Bronchial epithelial cell (primary cell): ENCODE results near the gene TADA2B. TPM values are rescaled to one million over a fixed set of nuclear protein-coding genes. Genes with fewer than 3 reads are reported as not detected.

ENCODE experiments used
- DNase-seq: peaks from one replicate; pipeline ENCODE4 v3.0.0-alpha.2; 2010; ENCODE audit warnings: low read depth
- FAIRE-seq: peaks from 2 replicates; lab custom pipeline; 2011; peaks lifted over from hg19 to GRCh38; lab: Jason Lieb, UNC
- H3K27me3 ChIP-seq: 2 replicates; pipeline ENCODE4 v1.5.1; 2011; ENCODE audit warnings: low read length; ENCODE audit not compliant: control insufficient read depth, insufficient read depth
- H3K36me3 ChIP-seq: 2 replicates; pipeline ENCODE4 v1.5.1; 2011; ENCODE audit warnings: low read length; ENCODE audit not compliant: control insufficient read depth, insufficient read depth
- H3K4me3 ChIP-seq: 2 replicates; pipeline ENCODE4 v1.5.1; 2011; ENCODE audit warnings: mild to moderate bottlenecking, low read depth, low read length, control low read depth
- total RNA-seq: library from RNA; depleted of rRNA; stranded (reverse); fragments of >200 nt; gene quantifications from 2 replicates; pipeline ENCODE4 v1.2.1, GENCODE V29; 2014
- TF ChIP-seq, protein P1 (sequence below): IDR thresholded peaks from 2 replicates; pipeline ENCODE4 v1.5.1; 2011; ENCODE audit warnings: mild to moderate bottlenecking, moderate library complexity, low read length, control low read depth, inconsistent platforms; ENCODE audit not compliant: insufficient read depth, severe bottlenecking

The TADA2B gene
- total RNA-seq, 1 donor from 2014 or later, result 12.1 TPM

DNA sequence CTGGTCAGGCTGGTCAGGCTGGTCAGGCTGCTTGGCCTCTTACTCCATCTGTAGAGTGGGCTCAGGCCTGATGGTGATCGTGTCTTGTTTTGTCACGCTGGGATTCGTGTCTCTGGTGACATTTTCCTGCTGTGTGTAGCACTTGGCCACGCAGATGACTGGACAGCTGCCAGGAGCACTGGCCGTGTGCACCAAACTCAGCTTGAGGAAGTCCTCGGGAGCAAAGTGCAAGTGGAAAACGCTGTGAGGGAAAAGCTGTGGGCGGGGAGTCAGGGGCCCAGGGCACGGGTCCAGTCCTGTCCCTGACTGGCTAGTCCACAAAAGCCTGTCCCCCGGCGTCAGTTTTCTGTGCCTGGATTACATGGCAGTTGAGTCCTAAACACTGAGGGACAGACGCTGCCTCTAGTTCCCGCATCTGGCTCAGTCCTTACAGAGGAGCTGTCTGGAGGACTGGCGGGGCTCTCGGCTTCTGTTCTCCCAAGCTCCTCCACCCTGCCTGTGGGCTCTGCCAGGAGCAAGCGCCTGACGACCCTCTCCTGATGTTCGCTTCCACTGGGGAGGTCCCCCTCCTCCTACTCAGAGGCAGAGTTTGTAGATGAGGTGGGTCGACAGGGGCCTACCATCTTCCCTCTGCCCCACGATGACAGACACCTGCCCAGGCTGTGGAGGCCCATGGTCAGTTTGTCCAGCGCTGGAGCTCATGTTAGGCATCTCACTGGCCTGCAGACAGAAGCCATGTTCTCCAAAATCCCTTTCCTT lies 60.6 kb downstream of the TADA2B start:
- FAIRE-seq (no peak), DNase-seq (no peak)
- TF ChIP-seq, protein P1, sequence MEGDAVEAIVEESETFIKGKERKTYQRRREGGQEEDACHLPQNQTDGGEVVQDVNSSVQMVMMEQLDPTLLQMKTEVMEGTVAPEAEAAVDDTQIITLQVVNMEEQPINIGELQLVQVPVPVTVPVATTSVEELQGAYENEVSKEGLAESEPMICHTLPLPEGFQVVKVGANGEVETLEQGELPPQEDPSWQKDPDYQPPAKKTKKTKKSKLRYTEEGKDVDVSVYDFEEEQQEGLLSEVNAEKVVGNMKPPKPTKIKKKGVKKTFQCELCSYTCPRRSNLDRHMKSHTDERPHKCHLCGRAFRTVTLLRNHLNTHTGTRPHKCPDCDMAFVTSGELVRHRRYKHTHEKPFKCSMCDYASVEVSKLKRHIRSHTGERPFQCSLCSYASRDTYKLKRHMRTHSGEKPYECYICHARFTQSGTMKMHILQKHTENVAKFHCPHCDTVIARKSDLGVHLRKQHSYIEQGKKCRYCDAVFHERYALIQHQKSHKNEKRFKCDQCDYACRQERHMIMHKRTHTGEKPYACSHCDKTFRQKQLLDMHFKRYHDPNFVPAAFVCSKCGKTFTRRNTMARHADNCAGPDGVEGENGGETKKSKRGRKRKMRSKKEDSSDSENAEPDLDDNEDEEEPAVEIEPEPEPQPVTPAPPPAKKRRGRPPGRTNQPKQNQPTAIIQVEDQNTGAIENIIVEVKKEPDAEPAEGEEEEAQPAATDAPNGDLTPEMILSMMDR, result no peak
- Histone ChIP-seq H3K36me3 (no peaks in the 10 kb centered on the region), H3K4me3 (no peak overlapping the region), H3K27me3 (no peaks in the 10 kb centered on the region)

DNA sequence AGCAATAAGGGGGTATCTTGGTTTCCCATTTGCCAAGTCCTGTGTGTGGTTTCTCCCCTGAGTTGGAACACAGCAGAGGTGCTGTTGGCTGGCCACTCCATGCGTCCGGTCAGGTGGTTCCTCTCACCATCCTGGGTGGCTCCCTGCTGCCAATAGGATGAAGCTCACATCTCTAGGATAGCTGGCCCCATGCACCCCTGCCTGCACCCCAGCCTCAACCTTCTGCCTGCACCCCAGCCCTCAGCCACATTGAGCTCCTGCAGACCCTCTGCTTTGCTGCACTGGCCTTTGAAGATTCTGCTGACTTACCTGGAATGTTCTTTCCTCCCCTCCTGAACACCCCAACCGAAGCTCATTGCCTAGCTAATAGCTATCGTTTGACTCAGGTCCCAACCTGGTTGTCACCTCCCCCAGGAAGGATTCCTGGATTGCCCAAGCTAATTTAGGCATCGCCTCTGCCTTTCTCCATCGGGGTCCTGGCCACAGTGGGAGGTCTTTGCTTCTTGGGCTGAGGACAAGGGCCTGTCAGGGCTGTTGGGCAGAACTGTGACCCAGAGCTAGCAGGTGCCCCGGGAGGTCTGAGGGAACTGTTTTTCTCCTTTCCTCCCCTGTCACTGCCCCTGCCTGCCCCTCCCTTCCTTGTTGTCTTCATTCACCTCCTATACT lies 61.3 kb downstream of the TADA2B start:
- DNase-seq (no peak), FAIRE-seq (no peak)
- H3K27me3 ChIP-seq, result no peaks in the 10 kb centered on the region

DNA sequence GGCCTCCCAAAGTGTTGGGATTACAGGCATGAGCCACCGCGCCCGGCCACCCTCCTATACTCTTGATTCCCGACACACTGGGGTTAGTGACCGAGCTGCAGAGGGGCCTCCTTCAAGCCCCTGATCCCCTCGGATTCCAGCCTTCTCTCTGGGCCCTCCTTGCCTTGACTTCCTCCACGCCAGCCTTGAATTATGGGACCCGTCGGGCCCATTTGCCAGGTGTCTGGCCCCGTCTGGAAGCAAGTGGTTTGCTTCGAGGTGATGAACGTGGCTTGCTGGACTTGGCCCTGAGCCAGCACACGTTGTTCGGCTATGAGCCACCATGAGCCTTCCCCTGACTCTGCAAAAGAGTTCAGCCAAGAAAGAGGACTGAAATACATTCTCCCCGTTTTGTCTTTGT lies 62.1 kb downstream of the TADA2B start:
- Histone ChIP-seq H3K4me3 (no peak overlapping the region), H3K36me3 (no peaks in the 10 kb centered on the region), H3K27me3 (no peaks in the 10 kb centered on the region)
- TF ChIP-seq, protein P1, result no peak
- DNase-seq (peak; percentile 12), FAIRE-seq (no peak)

More for the DNA sequence above, 61.3 kb downstream of the TADA2B start:
- TF ChIP-seq, protein P1, result no peak
- no peaks in the 10 kb centered on the region for H3K36me3 ChIP-seq
- no peak overlapping the region for H3K4me3 ChIP-seq

DNA sequence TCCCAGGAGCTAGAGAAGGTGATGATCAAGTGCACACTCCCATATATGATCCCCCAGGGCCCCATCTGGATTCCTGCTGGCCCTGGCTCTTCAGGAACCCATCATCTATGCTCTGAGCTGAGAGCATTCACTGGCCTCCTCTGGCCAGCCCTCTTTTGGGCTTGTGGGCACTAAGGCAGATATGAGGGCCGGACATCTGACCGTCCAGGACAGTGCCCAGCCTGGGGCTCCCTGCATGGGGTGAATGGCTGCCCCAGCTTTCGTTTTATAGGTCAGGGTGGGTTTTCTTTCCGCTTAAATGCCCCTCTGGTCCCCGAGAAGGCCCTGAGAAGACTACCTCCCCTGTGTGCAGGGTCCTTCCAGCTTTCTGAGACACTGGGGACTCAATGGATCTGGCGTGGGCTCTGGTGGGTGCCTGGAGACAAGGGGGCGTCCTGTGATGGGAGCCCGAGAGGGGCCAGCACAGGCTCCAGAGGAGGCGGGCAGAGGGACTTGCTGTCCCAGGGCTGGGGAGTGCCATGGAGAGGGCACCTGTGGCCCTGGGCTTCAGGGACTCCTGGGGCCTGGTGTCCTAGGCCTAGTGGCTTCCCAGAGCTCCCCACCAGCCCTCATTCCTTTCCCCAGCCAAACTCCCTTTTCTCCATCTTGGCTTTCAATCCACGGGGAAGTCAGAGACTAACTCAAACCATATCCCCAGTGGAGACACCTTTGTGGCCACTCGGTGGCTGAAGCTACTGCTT lies 64.2 kb downstream of the TADA2B start:
- DNase-seq (no peak), FAIRE-seq (no peak)
- TF ChIP-seq, protein P1, result no peak
- no peaks in the 10 kb centered on the region for H3K27me3 ChIP-seq
- H3K36me3 ChIP-seq, result no peaks in the 10 kb centered on the region
- H3K4me3 ChIP-seq, result no peak overlapping the region

Other genes with a start within 250 kb of the TADA2B start
- 103 and 133 TPM in 2 replicates for gene TBC1D14, start 133.5 kb upstream of the TADA2B start, total RNA-seq
- gene GRPEL1, start 24.7 kb downstream of the TADA2B start, total RNA-seq, result 67.4 and 91.0 TPM in 2 replicates
- gene SORCS2, start 149.2 kb downstream of the TADA2B start, total RNA-seq, result under 0.01 and 1.0 TPM in 2 replicates